Measurements from ENCODE around the gene SDK2.

- TF ChIP-seq CTCF (IDR thresholded peaks at IDR 0.05) (no peak), POLR2A (IDR thresholded peaks at IDR 0.05) (no peak)
These were observed 98.1 kb downstream of the SDK2 start for GRCh38 chr17:73546114-73546513.

Measured in thyroid gland (tissue), 4 donors.